Measurements from ENCODE around the gene KLHL9. TPM values are rescaled to one million over a fixed set of nuclear protein-coding genes. Genes with fewer than 3 reads are reported as not detected.

Gene KLHL9
- total RNA-seq, 2 experiments from 2014 or later, result 15.9 to 16.0 TPM

DNA sequence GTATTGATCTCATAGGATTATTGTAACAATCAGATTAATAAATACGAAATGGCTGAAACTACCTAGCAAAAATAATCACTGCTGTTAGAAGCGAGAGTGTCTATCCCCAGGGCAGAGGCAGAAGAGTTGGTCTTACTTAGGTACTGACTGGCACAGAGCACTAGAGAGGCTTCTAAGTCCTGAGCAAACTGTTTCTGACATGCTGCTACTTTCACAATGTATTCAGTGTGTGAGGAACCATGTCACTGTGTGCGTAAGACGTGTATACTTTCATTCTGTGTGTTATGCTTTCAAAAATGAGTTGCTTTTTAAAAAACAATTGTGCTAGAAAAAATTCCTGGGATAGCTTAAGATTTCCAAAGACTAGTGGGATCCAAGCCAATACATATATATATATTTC lies 5.5 kb upstream of the KLHL9 start:
- Mint-ChIP-seq H3K36me3 (no peaks in the 10 kb centered on the region), H3K27ac (no peak overlapping the region), H3K9me3 (peaks cover 2% of the 10 kb centered on the region), H3K4me3 (no peak overlapping the region), H3K27me3 (peaks cover 26% of the 10 kb centered on the region), H3K4me1 (ENCODE audit: low read depth) (peaks cover 10% of the 10 kb centered on the region)
- POLR2A ChIA-PET, result no interaction called here
- DNase-seq, result no peak
- intact Hi-C loops (cut with micrococcal nuclease), result no loop called here
- CTCF ChIA-PET, result interaction anchor here (0.6 to 0.8 kb wide), 3 partner anchors 11 to 668 kb away, joined by 3 to 4 read pairs (median 3); no protein-coding TSS in a partner anchor

DNA sequence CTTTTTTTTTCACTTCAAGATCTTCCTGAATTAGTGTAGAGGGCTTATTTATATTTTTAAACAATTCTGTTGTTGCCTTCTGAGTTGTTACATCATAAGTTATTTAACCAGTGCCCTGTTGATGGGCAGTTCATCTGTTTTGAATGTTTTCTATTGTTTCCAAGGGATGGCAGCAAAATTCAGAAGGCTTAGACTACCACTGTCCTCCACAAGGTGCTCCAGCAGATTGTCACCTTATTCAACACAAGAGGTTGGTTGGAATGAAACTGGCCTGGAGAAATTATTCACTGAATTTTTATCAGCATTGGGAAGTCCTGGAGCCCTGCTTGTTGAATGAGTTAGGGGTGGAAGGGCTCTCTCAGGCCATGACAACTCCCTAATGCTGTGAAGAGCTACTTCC lies 1.3 kb upstream of the KLHL9 start:
- DNase-seq, result no peak
- ChIA-PET CTCF (interaction anchor here (1.3 to 2.3 kb wide), 4 partner anchors 18 to 62 kb away, joined by 3 to 10 read pairs (median 5); no protein-coding TSS in a partner anchor), POLR2A (no interaction called here)
- Mint-ChIP-seq H3K4me1 (ENCODE audit: low read depth) (peaks cover 36% of the 10 kb centered on the region), H3K27ac (peak overlapping the region; percentile 87), H3K27me3 (peaks cover 2% of the 10 kb centered on the region), H3K36me3 (peaks cover 19% of the 10 kb centered on the region), H3K4me3 (no peak overlapping the region), H3K9me3 (no peaks in the 10 kb centered on the region)
- intact Hi-C loops (cut with micrococcal nuclease), result loop anchor here (10.0 kb wide), 4 partner anchors 302 to 1342 kb away; partner anchors contain the start of gene HACD4

DNA sequence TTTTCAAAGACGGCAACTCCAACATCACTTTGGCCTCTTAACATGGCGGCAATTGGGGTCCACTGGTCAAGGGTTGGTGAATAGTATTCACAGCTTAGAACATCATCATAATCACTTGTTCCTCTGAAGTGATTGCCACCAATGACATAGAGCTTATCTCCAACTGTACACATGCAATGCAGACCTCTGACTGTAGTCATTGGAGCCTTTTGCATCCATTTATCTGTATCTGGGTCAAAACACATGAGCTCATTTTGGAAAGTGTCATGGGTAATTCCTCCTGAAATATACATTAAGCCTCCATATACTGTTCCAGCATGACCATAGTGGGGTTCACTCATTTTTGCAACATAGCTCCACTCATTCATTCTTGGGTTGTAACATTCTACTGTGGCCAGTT lies 2.0 kb downstream of the KLHL9 start:
- Mint-ChIP-seq H3K36me3 (peaks cover 26% of the 10 kb centered on the region), H3K9me3 (no peaks in the 10 kb centered on the region), H3K4me3 (peak overlapping the region; percentile 86), H3K27ac (peak overlapping the region; percentile 46), H3K4me1 (ENCODE audit: low read depth) (peaks cover 62% of the 10 kb centered on the region), H3K27me3 (no peaks in the 10 kb centered on the region)
- intact Hi-C loops (cut with micrococcal nuclease), result loop anchor here (5.0 to 10.0 kb wide), 5 partner anchors 244 to 1338 kb away; partner anchors contain the start of gene HACD4
- ChIA-PET CTCF (interaction anchor here (0.6 to 3.2 kb wide), 5 partner anchors 14 to 786 kb away, joined by 3 to 40 read pairs (median 3); no protein-coding TSS in a partner anchor), POLR2A (interaction anchor here (0.8 kb wide), 1 partner anchor 470 kb away, joined by 3 read pairs; no protein-coding TSS in a partner anchor)
- DNase-seq, result no peak

DNA sequence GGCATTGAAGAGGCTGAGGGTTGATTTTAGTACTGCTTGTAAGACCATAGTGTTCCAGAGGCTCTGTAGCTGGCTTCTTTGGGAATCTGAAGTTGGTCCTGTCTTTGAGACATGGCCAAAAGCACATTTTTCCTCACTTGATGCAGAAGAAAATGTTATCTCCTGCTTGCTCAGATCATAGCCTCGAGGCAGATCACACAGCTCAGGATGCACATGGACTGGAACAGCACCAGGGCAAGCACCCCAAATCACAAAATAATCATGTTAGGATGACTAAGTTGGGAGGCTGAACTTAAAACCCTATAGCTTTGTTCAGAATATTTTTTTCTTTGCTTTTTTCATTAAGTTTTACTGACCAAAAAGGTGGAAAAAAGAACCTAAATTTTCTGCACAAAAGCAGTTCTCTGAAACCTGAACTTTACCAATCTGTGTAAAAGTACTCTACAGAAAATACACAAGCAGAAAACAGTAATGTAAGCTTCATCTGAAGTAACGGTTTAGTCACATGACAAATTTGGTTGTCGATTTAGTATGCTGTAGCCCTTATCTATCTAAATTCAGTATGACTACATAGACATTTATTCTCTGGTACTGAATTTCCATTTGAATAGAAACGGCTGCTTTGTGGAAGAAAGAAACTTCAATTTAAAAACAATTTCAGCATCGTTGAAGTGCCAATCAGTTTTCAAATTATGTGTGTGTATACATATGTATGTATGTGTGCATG lies 3.4 kb downstream of the KLHL9 start:
- CTCF ChIA-PET, result interaction anchor here (1.0 to 4.7 kb wide), 4 partner anchors 10 to 103 kb away, joined by 3 to 74 read pairs (median 6); no protein-coding TSS in a partner anchor
- intact Hi-C loops (cut with micrococcal nuclease), result loop anchor here (5.0 to 10.0 kb wide), 5 partner anchors 245 to 1337 kb away; partner anchors contain the start of gene HACD4
- Mint-ChIP-seq H3K4me3 (peak overlapping the region; percentile 35), H3K9me3 (no peaks in the 10 kb centered on the region), H3K27ac (no peak overlapping the region), H3K4me1 (ENCODE audit: low read depth) (peaks cover 71% of the 10 kb centered on the region), H3K27me3 (no peaks in the 10 kb centered on the region), H3K36me3 (peaks cover 26% of the 10 kb centered on the region)
- DNase-seq, result no peak
- POLR2A ChIA-PET, result interaction anchor here (0.6 kb wide), 1 partner anchor 199 kb away, joined by 3 read pairs; no protein-coding TSS in a partner anchor

DNA sequence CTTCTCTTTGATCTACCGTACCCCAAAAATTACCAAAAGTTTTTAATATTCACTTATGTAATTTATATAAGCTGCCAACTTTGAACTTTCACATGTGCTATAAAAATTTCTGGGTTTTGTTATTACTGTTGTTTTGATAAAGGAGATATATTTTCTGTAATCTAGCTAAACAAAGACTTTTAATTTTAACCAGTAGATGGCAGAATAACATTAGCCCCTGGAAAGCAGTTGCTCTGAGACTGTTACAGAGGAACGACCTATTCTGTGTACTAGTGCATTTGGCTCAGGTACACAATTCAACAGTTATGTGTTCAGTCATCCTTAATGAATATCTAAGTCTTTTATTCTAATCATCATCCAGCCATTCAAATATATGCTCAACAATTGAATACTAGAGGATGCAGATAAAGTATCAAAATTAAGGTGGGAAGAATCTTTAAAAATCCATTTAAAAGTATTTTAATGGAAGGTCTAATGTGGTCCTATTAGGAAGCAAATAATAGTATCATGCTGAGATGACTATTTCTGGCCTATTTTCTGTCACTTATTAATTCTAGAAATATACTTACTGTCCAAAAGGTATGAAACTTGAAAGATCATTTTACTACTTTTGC lies 8.6 kb downstream of the KLHL9 start:
- Mint-ChIP-seq H3K9me3 (no peaks in the 10 kb centered on the region), H3K27me3 (no peaks in the 10 kb centered on the region), H3K4me3 (no peak overlapping the region), H3K36me3 (peaks cover 23% of the 10 kb centered on the region), H3K27ac (no peak overlapping the region), H3K4me1 (ENCODE audit: low read depth) (peaks cover 43% of the 10 kb centered on the region)
- intact Hi-C loops (cut with micrococcal nuclease), result loop anchor here (1.0 to 5.0 kb wide), 3 partner anchors 70 to 231 kb away; no protein-coding TSS in a partner anchor
- ChIA-PET POLR2A (interaction anchor here (0.8 kb wide), 1 partner anchor 69 kb away, joined by 3 read pairs; no protein-coding TSS in a partner anchor), CTCF (interaction anchor here (0.6 to 2.3 kb wide), 38 partner anchors 8 to 599 kb away, joined by 3 to 66 read pairs (median 4); partner anchors contain the start of genes IFNA1 and KLHL9)
- no peak for DNase-seq

DNA sequence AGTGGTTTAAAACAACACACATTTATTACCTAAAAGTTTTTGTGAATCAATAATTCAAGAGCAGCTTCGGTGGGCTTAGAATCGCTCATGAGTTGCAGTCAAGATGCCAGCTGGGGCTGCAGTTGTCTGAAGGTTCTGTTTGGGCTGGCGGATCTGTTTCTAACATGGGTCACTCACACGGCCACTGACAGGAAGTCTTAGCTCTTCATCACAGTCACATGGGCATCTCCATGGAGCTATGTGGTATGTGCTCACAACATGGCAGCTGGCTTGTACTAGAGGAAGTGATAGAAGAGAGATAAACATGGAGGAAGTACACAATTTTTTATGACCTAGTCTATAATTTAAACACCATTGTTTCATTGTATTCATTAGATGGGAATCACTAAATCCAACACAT lies 11.2 kb downstream of the KLHL9 start:
- CTCF ChIA-PET, result interaction anchor here (0.9 to 3.5 kb wide), 8 partner anchors 11 to 141 kb away, joined by 3 to 24 read pairs (median 4); partner anchors contain the start of gene KLHL9
- DNase-seq, result no peak
- H3K4me3 Mint-ChIP-seq, result no peak overlapping the region
- no peaks in the 10 kb centered on the region for H3K27me3 Mint-ChIP-seq
- POLR2A ChIA-PET, result interaction anchor here (1.0 kb wide), 1 partner anchor 11 kb away, joined by 3 read pairs; the partner anchor contains the start of gene KLHL9
- intact Hi-C loops (cut with micrococcal nuclease), result no loop called here
- no peaks in the 10 kb centered on the region for H3K9me3 Mint-ChIP-seq
- no peak overlapping the region for H3K27ac Mint-ChIP-seq
- H3K4me1 Mint-ChIP-seq (ENCODE audit: low read depth), result peaks cover 22% of the 10 kb centered on the region
- peaks cover 19% of the 10 kb centered on the region for H3K36me3 Mint-ChIP-seq

DNA sequence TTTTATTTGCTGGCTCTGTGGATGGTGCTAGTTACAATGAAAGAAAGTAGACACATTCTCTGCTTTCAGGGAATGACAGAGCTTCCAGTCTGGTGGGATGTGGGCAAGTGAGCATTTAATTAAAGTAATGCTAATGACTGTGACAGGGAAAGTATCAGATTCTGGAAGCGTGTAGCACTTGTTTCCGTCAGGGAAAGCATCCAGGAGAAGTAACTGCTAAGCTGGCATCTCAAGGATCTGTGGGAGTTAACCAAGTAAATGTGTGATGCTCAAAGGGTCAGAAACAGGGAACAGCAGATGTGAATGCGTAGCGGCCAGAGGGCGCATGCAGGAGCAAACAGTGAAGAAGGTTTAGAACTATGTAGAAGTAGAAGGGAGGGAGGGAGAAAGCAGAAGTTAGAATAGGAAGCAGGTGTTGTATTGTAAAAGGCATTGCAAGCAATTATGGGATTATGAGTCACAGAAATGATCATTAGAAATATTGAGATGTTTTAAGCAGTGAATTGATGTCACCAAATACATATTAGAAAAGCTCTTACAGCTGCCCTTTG lies 12.2 kb downstream of the KLHL9 start:
- no peaks in the 10 kb centered on the region for H3K9me3 Mint-ChIP-seq
- H3K27me3 Mint-ChIP-seq, result no peaks in the 10 kb centered on the region
- intact Hi-C loops (cut with micrococcal nuclease), result no loop called here
- CTCF ChIA-PET, result interaction anchor here (1.2 to 3.5 kb wide), 9 partner anchors 12 to 144 kb away, joined by 3 to 24 read pairs (median 5); partner anchors contain the start of gene KLHL9
- POLR2A ChIA-PET, result no interaction called here
- H3K4me1 Mint-ChIP-seq (ENCODE audit: low read depth), result peaks cover 17% of the 10 kb centered on the region
- H3K36me3 Mint-ChIP-seq, result peaks cover 19% of the 10 kb centered on the region
- no peak overlapping the region for H3K4me3 Mint-ChIP-seq
- no peak for DNase-seq
- H3K27ac Mint-ChIP-seq, result no peak overlapping the region

DNA sequence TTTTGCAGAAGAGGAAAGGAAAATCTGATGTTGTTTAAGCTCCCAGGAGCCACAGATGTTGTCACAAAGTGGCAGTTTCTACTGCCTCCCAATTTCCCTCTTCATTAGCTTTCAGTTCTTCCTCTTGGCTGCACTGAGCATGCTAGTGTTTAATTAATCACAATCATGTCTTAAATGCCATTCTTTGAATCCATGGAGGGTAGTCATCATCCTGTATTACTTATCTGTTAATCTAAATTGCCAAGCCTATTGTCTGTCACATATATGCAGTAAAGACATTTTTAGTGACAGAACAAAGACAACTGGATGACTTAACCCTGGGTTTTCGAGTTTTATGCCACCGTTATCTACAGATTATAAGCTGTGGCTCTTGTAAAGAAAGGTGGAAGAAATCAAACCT lies 14.7 kb downstream of the KLHL9 start:
- DNase-seq, result no peak
- H3K9me3 Mint-ChIP-seq, result no peaks in the 10 kb centered on the region
- no peaks in the 10 kb centered on the region for H3K27me3 Mint-ChIP-seq
- H3K4me3 Mint-ChIP-seq, result no peak overlapping the region
- H3K36me3 Mint-ChIP-seq, result peaks cover 19% of the 10 kb centered on the region
- intact Hi-C loops (cut with micrococcal nuclease), result no loop called here
- CTCF ChIA-PET, result interaction anchor here (1.0 to 1.9 kb wide), 3 partner anchors 76 to 388 kb away, joined by 3 to 12 read pairs (median 4); no protein-coding TSS in a partner anchor
- H3K27ac Mint-ChIP-seq, result no peak overlapping the region
- H3K4me1 Mint-ChIP-seq (ENCODE audit: low read depth), result peaks cover 4% of the 10 kb centered on the region
- POLR2A ChIA-PET, result no interaction called here

DNA sequence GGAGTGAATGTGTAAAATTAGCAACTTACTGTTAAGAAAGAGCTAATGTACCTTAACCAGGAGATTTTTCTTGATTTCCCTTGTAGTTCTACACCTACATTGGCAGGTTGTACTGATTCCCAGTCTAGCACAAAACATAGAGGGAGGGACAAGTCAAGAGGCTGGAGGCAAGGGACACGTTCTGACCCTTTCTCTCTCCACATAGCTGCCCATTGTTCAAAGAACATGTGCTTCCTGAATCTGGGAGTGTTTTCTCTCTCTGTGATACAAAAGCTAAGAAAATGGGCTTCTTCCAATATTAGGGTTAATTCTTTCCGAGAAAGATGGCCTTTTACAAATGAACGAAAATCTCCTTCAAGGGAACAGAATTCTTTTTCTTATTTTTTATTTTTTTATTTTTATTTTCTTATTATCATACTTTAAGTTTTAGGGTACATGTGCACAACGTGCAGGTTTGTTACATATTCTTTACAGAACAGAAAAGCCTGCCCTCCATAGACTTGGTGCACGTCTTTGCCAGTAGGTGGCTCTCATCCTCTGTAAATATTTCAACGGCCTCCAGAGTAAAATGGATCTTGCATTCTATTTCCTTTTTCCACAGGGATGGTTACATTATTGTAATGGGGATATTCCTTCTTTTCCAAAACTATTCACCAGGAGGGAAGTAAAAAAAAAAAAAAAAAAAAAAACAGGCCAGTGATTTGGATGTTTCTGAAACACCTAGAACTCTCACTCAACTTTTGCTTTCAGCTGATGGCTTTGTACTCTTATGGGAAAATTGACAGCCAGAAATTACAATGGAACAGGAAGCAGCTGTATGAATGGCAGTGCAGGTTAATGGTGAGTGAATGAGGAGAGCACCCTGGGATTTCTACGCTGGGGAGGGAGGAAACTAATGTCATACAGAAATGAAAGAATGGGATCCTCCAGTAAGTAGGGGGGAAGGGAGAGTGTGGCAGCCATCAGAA lies 17.0 kb downstream of the KLHL9 start:
- POLR2A ChIA-PET, result no interaction called here
- no peaks in the 10 kb centered on the region for H3K27me3 Mint-ChIP-seq
- CTCF ChIA-PET, result interaction anchor here (0.5 to 2.7 kb wide), 18 partner anchors 8 to 926 kb away, joined by 3 to 14 read pairs (median 4); no protein-coding TSS in a partner anchor
- intact Hi-C loops (cut with micrococcal nuclease), result loop anchor here (1.0 to 2.0 kb wide), 2 partner anchors 137 to 471 kb away; no protein-coding TSS in a partner anchor
- no peak overlapping the region for H3K4me3 Mint-ChIP-seq
- peaks cover 1% of the 10 kb centered on the region for H3K4me1 Mint-ChIP-seq (ENCODE audit: low read depth)
- peaks cover 11% of the 10 kb centered on the region for H3K36me3 Mint-ChIP-seq
- DNase-seq, result peak; percentile 48
- H3K9me3 Mint-ChIP-seq, result no peaks in the 10 kb centered on the region
- H3K27ac Mint-ChIP-seq, result no peak overlapping the region

DNA sequence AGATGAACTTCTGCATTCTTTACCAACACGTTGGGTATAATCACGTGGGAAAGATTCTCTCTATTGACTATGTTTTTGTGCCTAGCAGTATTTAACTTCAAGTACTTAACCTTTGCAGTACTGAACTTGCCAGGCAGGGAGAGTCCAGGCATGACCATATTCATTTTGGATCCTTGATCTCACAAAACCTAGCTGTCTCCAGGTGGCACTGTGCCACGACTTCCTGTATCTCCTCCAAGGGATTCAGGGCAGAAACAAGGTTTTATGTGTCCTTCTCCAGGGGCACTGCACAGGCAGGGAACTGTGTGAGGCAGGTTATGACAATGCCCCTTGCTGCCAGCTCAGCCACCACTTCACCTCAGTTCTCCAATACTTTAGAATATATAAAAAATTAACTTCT lies 18.3 kb downstream of the KLHL9 start:
- Mint-ChIP-seq H3K27me3 (no peaks in the 10 kb centered on the region), H3K36me3 (peaks cover 3% of the 10 kb centered on the region), H3K4me3 (no peak overlapping the region), H3K9me3 (no peaks in the 10 kb centered on the region), H3K27ac (no peak overlapping the region), H3K4me1 (ENCODE audit: low read depth) (peaks cover 1% of the 10 kb centered on the region)
- no peak for DNase-seq
- POLR2A ChIA-PET, result no interaction called here
- intact Hi-C loops (cut with micrococcal nuclease), result no loop called here
- CTCF ChIA-PET, result interaction anchor here (1.3 to 2.7 kb wide), 4 partner anchors 79 to 139 kb away, joined by 3 to 11 read pairs (median 8); no protein-coding TSS in a partner anchor
